Panc1 (cell line): ENCODE measurements around the gene RNF220. TPM values are rescaled to one million over a fixed set of nuclear protein-coding genes. Genes with fewer than 3 reads are reported as not detected.

Experiments used
- ATAC-seq: fragments of 200-7000 bp; cut with Tn5 transposase; 2 replicates; pipeline ENCODE4 v1.9.1; 2020; ENCODE audit warnings: mild to moderate bottlenecking, moderate library complexity
- BruUV-seq: library from RNA; stranded (reverse); fragments of 400-500 nt; replicated peaks from 2 replicates; lab custom pipeline; 2021; lab: Mats Ljungman, UMichigan
- CTCF ChIA-PET: fragments of 300-600 bp; sonication (Branson Sonifier 250); formaldehyde crosslinking; loops from one replicate; lab custom pipeline; 2022; ENCODE audit warnings: antibody characterized with exemption; lab: Charles Lee
- POLR2A ChIA-PET: fragments of 300-600 bp; sonication (Branson Sonifier 250); formaldehyde crosslinking; loops from one replicate; lab custom pipeline; 2022; ENCODE audit warnings: antibody characterized with exemption; lab: Charles Lee
- DNase-seq: peaks from one replicate; pipeline ENCODE4 v3.0.0-alpha.2; 2010; ENCODE audit warnings: low read depth, low spot score
- H3K27ac ChIP-seq: 2 replicates; pipeline ENCODE4 v1.5.1; 2011; ENCODE audit warnings: mild to moderate bottlenecking, low read length, inconsistent platforms
- H3K27me3 ChIP-seq: fragments of 200-500 bp; sonication (Bioruptor generic); 2 replicates; pipeline ENCODE4 v1.6.0; 2014; ENCODE audit warnings: low read length, inconsistent platforms; ENCODE audit not compliant: control insufficient read depth, insufficient read depth
- H3K36me3 ChIP-seq: fragments of 200-500 bp; sonication (Bioruptor generic); 2 replicates; pipeline ENCODE4 v1.5.1; 2014; ENCODE audit warnings: inconsistent platforms, mild to moderate bottlenecking, low read length, moderate library complexity; ENCODE audit not compliant: control insufficient read depth, insufficient read depth
- H3K4me1 ChIP-seq: 2 replicates; pipeline ENCODE4 v1.5.1; 2011; ENCODE audit warnings: inconsistent platforms, mild to moderate bottlenecking, low read length, moderate library complexity; ENCODE audit not compliant: control insufficient read depth, insufficient read depth
- H3K4me3 ChIP-seq, 2 experiments: 2 replicates each; pipeline ENCODE4 v1.5.1; 2011 to 2012; ENCODE audit warnings: low read depth in 2 of 2, low read length in 2 of 2, mild to moderate bottlenecking in 2 of 2, inconsistent platforms in 1 of 2, moderate library complexity in 1 of 2
- H3K9me3 ChIP-seq: fragments of 200-500 bp; sonication (Bioruptor generic); 2 replicates; pipeline ENCODE4 v1.5.1; 2014; ENCODE audit warnings: low read depth, mild to moderate bottlenecking, inconsistent platforms, low read length, moderate library complexity; ENCODE audit not compliant: control insufficient read depth, insufficient read depth
- POLR2AphosphoS5 ChIP-seq: IDR thresholded peaks from 2 replicates; pipeline ENCODE4 v1.6.1; 2012; ENCODE audit warnings: mild to moderate bottlenecking, low read depth, low read length, moderate library complexity
- SIN3A ChIP-seq: IDR thresholded peaks from 2 replicates; pipeline ENCODE4 v1.6.1; 2012; ENCODE audit warnings: low read depth, mild to moderate bottlenecking, low read length, moderate library complexity, borderline replicate concordance; ENCODE audit not compliant: insufficient read depth
- TCF7L2 ChIP-seq: IDR thresholded peaks from 2 replicates; pipeline ENCODE4 v1.6.1; 2011; ENCODE audit warnings: mild to moderate bottlenecking, low read depth, low read length, inconsistent platforms
- in situ Hi-C: cut with HindIII; loops from 2 replicates; pipeline ENCODE4 v1.10.0; 2016; ENCODE audit warnings: low sequenced_read_pairs, low pct_unique_long_range_greater_than_20kb
- intact Hi-C: fragments of 100-400 bp; cut with micrococcal nuclease; formaldehyde crosslinking; loops from one replicate; pipeline ENCODE4 v1.10.0; 2022; ENCODE audit not compliant: unreplicated experiment
- total RNA-seq: library from RNA; stranded (reverse); gene quantifications from one replicate; pipeline ENCODE4 v1.2.1, GENCODE V29; 2021; ENCODE audit not compliant: unreplicated experiment
- TF ChIP-seq, protein P1 (sequence below): fragments of 450-650 bp; IDR thresholded peaks from 2 replicates; pipeline ENCODE4 v1.5.1; 2017; ENCODE audit warnings: mild to moderate bottlenecking
- TF ChIP-seq, protein P2 (sequence below), 2 experiments: IDR thresholded peaks; 2 replicates each; pipeline ENCODE4 v1.6.1; 2011 to 2012; ENCODE audit warnings: low read depth in 2 of 2, control low read depth in 1 of 2, low read length in 1 of 2, mild to moderate bottlenecking in 1 of 2, moderate library complexity in 1 of 2; ENCODE audit not compliant: insufficient read depth in 1 of 2

Gene RNF220
- total RNA-seq, 1 experiment from 2014 or later: 64.9 TPM

DNA sequence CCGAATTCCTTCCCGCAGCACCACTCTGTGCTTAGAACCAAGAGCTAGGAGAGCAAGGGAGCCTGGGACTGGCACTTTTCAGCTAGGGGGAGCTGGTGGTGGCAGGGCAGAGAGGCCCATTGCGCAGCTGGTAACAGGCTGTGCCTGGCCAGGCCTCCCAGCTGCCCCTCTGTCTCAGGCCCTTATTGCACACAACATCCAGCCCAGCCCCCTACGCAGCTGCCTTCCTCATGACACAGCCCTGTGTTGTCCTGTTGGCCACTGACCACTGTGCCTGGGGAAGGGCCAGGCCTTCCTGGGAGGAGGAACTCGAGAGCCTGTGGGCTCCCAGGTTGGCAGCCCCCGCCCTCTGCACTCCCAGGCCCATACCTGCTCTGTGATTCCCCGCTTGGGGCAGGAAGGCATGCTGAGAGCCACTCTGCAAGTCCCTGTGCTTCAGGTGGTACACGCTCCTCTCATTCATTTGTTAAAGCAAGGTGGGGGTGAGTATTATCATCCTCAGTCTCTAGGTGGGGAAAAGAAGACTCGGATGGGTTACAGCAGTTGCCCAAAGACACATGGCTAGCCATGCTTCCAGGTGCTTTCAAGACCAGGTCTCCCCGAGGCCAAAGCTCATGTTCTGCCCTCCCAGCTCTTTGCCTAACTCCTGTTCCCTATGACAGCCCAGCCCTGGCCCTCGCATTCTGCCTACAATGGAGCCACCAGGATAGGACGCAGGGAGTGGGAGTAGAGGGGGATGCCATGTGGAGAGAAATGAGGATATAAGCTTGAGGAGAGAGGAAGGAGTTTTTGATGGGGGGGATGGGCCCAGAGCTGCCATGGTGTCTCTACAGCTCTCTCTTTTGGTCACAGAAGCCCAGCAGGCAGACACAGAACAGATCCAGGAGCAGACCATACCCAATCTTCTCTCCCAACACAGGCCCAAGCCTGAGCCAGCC is 187.4 kb downstream of the RNF220 start:
- intact Hi-C loops (no loop called here), in situ Hi-C loops (no loop called here)
- no peaks in the 10 kb centered on the region for H3K27me3 ChIP-seq
- TF ChIP-seq POLR2AphosphoS5 (no peak), SIN3A (no peak), TCF7L2 (no peak)
- TF ChIP-seq, protein P1, sequence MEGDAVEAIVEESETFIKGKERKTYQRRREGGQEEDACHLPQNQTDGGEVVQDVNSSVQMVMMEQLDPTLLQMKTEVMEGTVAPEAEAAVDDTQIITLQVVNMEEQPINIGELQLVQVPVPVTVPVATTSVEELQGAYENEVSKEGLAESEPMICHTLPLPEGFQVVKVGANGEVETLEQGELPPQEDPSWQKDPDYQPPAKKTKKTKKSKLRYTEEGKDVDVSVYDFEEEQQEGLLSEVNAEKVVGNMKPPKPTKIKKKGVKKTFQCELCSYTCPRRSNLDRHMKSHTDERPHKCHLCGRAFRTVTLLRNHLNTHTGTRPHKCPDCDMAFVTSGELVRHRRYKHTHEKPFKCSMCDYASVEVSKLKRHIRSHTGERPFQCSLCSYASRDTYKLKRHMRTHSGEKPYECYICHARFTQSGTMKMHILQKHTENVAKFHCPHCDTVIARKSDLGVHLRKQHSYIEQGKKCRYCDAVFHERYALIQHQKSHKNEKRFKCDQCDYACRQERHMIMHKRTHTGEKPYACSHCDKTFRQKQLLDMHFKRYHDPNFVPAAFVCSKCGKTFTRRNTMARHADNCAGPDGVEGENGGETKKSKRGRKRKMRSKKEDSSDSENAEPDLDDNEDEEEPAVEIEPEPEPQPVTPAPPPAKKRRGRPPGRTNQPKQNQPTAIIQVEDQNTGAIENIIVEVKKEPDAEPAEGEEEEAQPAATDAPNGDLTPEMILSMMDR: no peak
- TF ChIP-seq, protein P2, sequence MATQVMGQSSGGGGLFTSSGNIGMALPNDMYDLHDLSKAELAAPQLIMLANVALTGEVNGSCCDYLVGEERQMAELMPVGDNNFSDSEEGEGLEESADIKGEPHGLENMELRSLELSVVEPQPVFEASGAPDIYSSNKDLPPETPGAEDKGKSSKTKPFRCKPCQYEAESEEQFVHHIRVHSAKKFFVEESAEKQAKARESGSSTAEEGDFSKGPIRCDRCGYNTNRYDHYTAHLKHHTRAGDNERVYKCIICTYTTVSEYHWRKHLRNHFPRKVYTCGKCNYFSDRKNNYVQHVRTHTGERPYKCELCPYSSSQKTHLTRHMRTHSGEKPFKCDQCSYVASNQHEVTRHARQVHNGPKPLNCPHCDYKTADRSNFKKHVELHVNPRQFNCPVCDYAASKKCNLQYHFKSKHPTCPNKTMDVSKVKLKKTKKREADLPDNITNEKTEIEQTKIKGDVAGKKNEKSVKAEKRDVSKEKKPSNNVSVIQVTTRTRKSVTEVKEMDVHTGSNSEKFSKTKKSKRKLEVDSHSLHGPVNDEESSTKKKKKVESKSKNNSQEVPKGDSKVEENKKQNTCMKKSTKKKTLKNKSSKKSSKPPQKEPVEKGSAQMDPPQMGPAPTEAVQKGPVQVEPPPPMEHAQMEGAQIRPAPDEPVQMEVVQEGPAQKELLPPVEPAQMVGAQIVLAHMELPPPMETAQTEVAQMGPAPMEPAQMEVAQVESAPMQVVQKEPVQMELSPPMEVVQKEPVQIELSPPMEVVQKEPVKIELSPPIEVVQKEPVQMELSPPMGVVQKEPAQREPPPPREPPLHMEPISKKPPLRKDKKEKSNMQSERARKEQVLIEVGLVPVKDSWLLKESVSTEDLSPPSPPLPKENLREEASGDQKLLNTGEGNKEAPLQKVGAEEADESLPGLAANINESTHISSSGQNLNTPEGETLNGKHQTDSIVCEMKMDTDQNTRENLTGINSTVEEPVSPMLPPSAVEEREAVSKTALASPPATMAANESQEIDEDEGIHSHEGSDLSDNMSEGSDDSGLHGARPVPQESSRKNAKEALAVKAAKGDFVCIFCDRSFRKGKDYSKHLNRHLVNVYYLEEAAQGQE (IDR thresholded peaks at IDR 0.05; ENCODE audit: insufficient read depth in 1 of 2, low read depth in 2 of 2, low read length in 1 of 2): no peak
- no peak overlapping the region for H3K27ac ChIP-seq
- H3K4me3 ChIP-seq: no peak overlapping the region
- POLR2A ChIA-PET: no interaction called here
- no peak for DNase-seq
- no peaks in the 10 kb centered on the region for H3K9me3 ChIP-seq
- peaks cover 9% of the 10 kb centered on the region for H3K4me1 ChIP-seq
- CTCF ChIA-PET: interaction anchor here (0.6 to 1.6 kb wide), 3 partner anchors 9 to 375 kb away, joined by 3 to 5 read pairs (median 5); no protein-coding TSS in a partner anchor
- no peaks in the 10 kb centered on the region for H3K36me3 ChIP-seq
- BruUV-seq: no TSS peak
- no peak for ATAC-seq

DNA sequence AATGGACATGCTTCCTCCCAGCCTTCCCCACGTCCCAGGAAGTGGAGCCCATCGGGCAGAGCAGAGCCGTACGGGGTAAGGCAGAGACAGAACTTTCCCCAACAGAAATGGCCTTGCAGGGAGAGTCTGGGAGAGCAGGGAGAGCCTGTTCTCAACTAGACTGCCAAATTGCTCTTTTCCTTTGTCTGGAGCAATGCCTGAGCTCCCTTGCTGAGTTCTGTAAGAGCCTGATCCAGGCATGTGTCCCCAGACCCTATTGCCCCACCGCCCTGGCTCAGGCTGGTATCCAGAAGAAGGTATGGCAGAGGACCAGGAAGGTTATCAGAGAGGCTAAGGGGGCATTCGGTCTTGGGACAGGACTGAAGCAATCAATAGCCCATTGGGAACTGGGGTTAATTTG is 189.3 kb downstream of the RNF220 start:
- Histone ChIP-seq H3K27me3 (no peaks in the 10 kb centered on the region), H3K27ac (no peak overlapping the region), H3K4me1 (no peaks in the 10 kb centered on the region), H3K36me3 (no peaks in the 10 kb centered on the region), H3K4me3 (no peak overlapping the region), H3K9me3 (no peaks in the 10 kb centered on the region)
- in situ Hi-C loops (no loop called here), intact Hi-C loops (loop anchor here (2.0 kb wide), 1 partner anchor 216 kb away; no protein-coding TSS in a partner anchor)
- DNase-seq: no peak
- ChIA-PET POLR2A (interaction anchor here (0.6 kb wide), 1 partner anchor 259 kb away, joined by 4 read pairs; no protein-coding TSS in a partner anchor), CTCF (interaction anchor here (0.5 to 2.0 kb wide), 8 partner anchors 22 to 503 kb away, joined by 3 to 11 read pairs (median 5); no protein-coding TSS in a partner anchor)
- BruUV-seq: no TSS peak
- TF ChIP-seq, protein P2 (IDR thresholded peaks at IDR 0.05; ENCODE audit: insufficient read depth in 1 of 2, low read depth in 2 of 2, low read length in 1 of 2): no peak
- no peak for TF ChIP-seq SIN3A
- TF ChIP-seq, protein P1: no peak
- TF ChIP-seq TCF7L2: no peak
- TF ChIP-seq POLR2AphosphoS5: no peak
- ATAC-seq: no peak
